K562 (cell line): ENCODE measurements around the gene ARHGAP22. TPM values are rescaled to one million over a fixed set of nuclear protein-coding genes. Genes with fewer than 3 reads are reported as not detected.

Experiments
- ATAC-seq: fragments of 200-7000 bp; cut with Tn5 transposase; 3 replicates; pipeline ENCODE4 v1.9.1; 2020; ENCODE audit warnings: moderate library complexity
- BruUV-seq: library from RNA; stranded (reverse); fragments of 400-500 nt; replicated peaks from 2 replicates; lab custom pipeline; 2021; lab: Mats Ljungman, UMichigan
- CTCF ChIA-PET: fragments of 300-600 bp; formaldehyde crosslinking; extraction: SDS; loops from one replicate; lab custom pipeline; 2021; ENCODE audit warnings: low intra/inter-chr PET ratio; lab: Yijun Ruan, JAX
- POLR2A ChIA-PET: fragments of 300-600, 350-650 bp; sonication (Branson Sonifier 250); formaldehyde crosslinking; extraction: SDS; loops from one replicate; lab custom pipeline; 2021; ENCODE audit warnings: antibody characterized with exemption, inconsistent platforms; lab: Yijun Ruan, JAX
- DNase-seq, 4 experiments: peaks; one replicate each; pipeline versions ENCODE4 v3.0.0 to v3.0.0-alpha.2; 2011 to 2018; ENCODE audit warnings: low spot score in 3 of 4, mixed read lengths in 3 of 4; ENCODE audit errors: extremely low read depth in 1 of 4
- FAIRE-seq: peaks from 2 replicates; lab custom pipeline; 2011; peaks lifted over from hg19 to GRCh38; lab: Jason Lieb, UNC
- H2AFZ ChIP-seq: 2 replicates; pipeline ENCODE4 v1.6.0; 2011; ENCODE audit warnings: low read depth, low read length, control low read depth, inconsistent platforms
- H3K27ac ChIP-seq: fragments of 200-600 bp; 3 replicates; pipeline ENCODE4 v1.8.0; 2011; ENCODE audit warnings: low read depth, mild to moderate bottlenecking, control low read depth, inconsistent platforms, low read length, moderate library complexity, mixed read lengths; ENCODE audit errors: extremely low read depth
- H3K27me3 ChIP-seq, 2 experiments: fragments of 300-600 bp in 1 of 2; 2 replicates in 1 of 2; 3 replicates in 1 of 2; pipeline versions ENCODE4 v1.6.0 to v1.8.0; 2011; ENCODE audit warnings: inconsistent platforms in 2 of 2, low read length in 2 of 2, mild to moderate bottlenecking in 1 of 2, mixed read lengths in 1 of 2, moderate library complexity in 1 of 2; ENCODE audit not compliant: control insufficient read depth in 2 of 2, insufficient read depth in 2 of 2
- H3K36me3 ChIP-seq: fragments of 300-600 bp; 3 replicates; pipeline ENCODE4 v1.8.0; 2011; ENCODE audit warnings: mild to moderate bottlenecking, low read length, inconsistent platforms; ENCODE audit not compliant: control insufficient read depth, insufficient read depth
- H3K4me1 ChIP-seq, 2 experiments: fragments of 200-600 bp in 1 of 2; replicated peaks in 1 of 2; 2 replicates in 1 of 2; 3 replicates in 1 of 2; pipeline versions ENCODE4 v1.5.1 to v1.8.0; 2011; ENCODE audit warnings: inconsistent platforms in 2 of 2, low read length in 2 of 2, mild to moderate bottlenecking in 1 of 2, mixed read lengths in 1 of 2, moderate library complexity in 1 of 2; ENCODE audit not compliant: control insufficient read depth in 2 of 2, insufficient read depth in 2 of 2
- H3K4me2 ChIP-seq: 2 replicates; pipeline ENCODE4 v1.6.1; 2011; ENCODE audit warnings: low read length, control low read depth, inconsistent platforms, mixed read lengths; ENCODE audit not compliant: insufficient read depth
- H3K4me3 ChIP-seq: fragments of 200-600 bp; sonication (generic), shearing (Covaris generic); 2 replicates; pipeline ENCODE4 v1.5.1; 2016; ENCODE audit warnings: control low read depth, inconsistent platforms
- H3K79me2 ChIP-seq: fragments of 200-600 bp; 3 replicates; pipeline ENCODE4 v1.8.0; 2011; ENCODE audit warnings: low read length, inconsistent platforms; ENCODE audit not compliant: control insufficient read depth, insufficient read depth
- H3K9ac ChIP-seq, 2 experiments: 2 replicates each; pipeline versions ENCODE4 v1.6.0 to v1.6.1; 2011; ENCODE audit warnings: low read depth in 2 of 2, low read length in 2 of 2, control low read depth in 1 of 2, inconsistent platforms in 1 of 2, mild to moderate bottlenecking in 1 of 2, mixed read lengths in 1 of 2; ENCODE audit not compliant: insufficient read depth in 1 of 2
- H3K9me1 ChIP-seq: one replicate; pipeline ENCODE4 v1.6.0; 2011; ENCODE audit warnings: inconsistent platforms, mild to moderate bottlenecking, low read length, moderate library complexity; ENCODE audit not compliant: control insufficient read depth, insufficient read depth
- H3K9me3 ChIP-seq: replicated peaks from 2 replicates; pipeline ENCODE4 v1.5.1; 2011; ENCODE audit warnings: low read depth, low read length, inconsistent platforms; ENCODE audit not compliant: control insufficient read depth, insufficient read depth
- H4K20me1 ChIP-seq: replicated peaks from 2 replicates; pipeline ENCODE4 v1.6.1; 2011; ENCODE audit warnings: low read length, inconsistent platforms, mixed read lengths; ENCODE audit not compliant: control insufficient read depth, insufficient read depth
- BRF1 ChIP-seq: IDR thresholded peaks from 3 replicates; pipeline ENCODE4 v1.6.1; 2011; ENCODE audit warnings: borderline replicate concordance, mild to moderate bottlenecking; ENCODE audit not compliant: insufficient read length; ENCODE audit errors: extremely low read depth
- C11orf30 ChIP-seq: fragments of 450-650 bp; IDR thresholded peaks from 2 replicates; pipeline ENCODE4 v1.6.1; 2016; ENCODE audit warnings: low read depth, mild to moderate bottlenecking
- COPS2 ChIP-seq: fragments of 450-650 bp; conservative IDR thresholded peaks from 2 replicates; pipeline ENCODE4 v1.6.1; 2016; ENCODE audit warnings: mild to moderate bottlenecking, moderate library complexity
- EP400 ChIP-seq: fragments of 450-650 bp; IDR thresholded peaks from 2 replicates; pipeline ENCODE4 v1.6.1; 2017; ENCODE audit warnings: antibody characterized with exemption, mild to moderate bottlenecking, moderate library complexity
- GATA2 ChIP-seq: sonication (generic); formaldehyde crosslinking; IDR thresholded peaks from 2 replicates; pipeline ENCODE4 v1.4.0; 2020; ENCODE audit warnings: mild to moderate bottlenecking, missing genetic modification reagents
- MAFF ChIP-seq: IDR thresholded peaks from 2 replicates; pipeline ENCODE4 v1.6.1; 2012; ENCODE audit warnings: low read length, improper control_type of control experiment
- MAFG ChIP-seq: fragments of 450-650 bp; conservative IDR thresholded peaks from 2 replicates; pipeline ENCODE4 v1.6.1; 2016; ENCODE audit warnings: missing genetic modification characterization, missing compliant biosample characterization
- MAFK ChIP-seq: IDR thresholded peaks from 2 replicates; pipeline ENCODE4 v1.6.1; 2011; ENCODE audit warnings: low read length, improper control_type of control experiment
- NFE2 ChIP-seq: IDR thresholded peaks from 2 replicates; pipeline ENCODE4 v1.6.1; 2014; ENCODE audit warnings: antibody characterized with exemption, low read depth
- NFE2L1 ChIP-seq: fragments of 450-650 bp; IDR thresholded peaks from 2 replicates; pipeline ENCODE4 v1.6.1; 2016; ENCODE audit warnings: missing genetic modification characterization, low read depth, mild to moderate bottlenecking, missing compliant biosample characterization, moderate library complexity, borderline replicate concordance
- NONO ChIP-seq, 2 experiments: fragments of 200-400 bp in 1 of 2; fragments of 450-650 bp in 1 of 2; formaldehyde crosslinking in 1 of 2; IDR thresholded peaks; 2 replicates each; pipeline ENCODE4 v1.6.1; 2017; ENCODE audit warnings: low read depth in 2 of 2, mild to moderate bottlenecking in 2 of 2, moderate library complexity in 2 of 2, low read length in 1 of 2
- SLC30A9 ChIP-seq: fragments of 250-450 bp; sonication (Bioruptor Pico); IDR thresholded peaks from 2 replicates; pipeline ENCODE4 v1.8.0; 2022; ENCODE audit warnings: mild to moderate bottlenecking, moderate library complexity
- TRIM24 ChIP-seq, 2 experiments: fragments of 450-650 bp; IDR thresholded peaks; 2 replicates each; pipeline ENCODE4 v1.6.1; 2016
- USF1 ChIP-seq: sonication (generic); formaldehyde crosslinking; IDR thresholded peaks from 2 replicates; pipeline ENCODE4 v1.9.0; 2022; ENCODE audit warnings: mild to moderate bottlenecking, missing genetic modification reagents
- ZFP30 ChIP-seq: fragments of 250-450 bp; sonication (Bioruptor Pico); IDR thresholded peaks from 2 replicates; pipeline ENCODE4 v1.8.0; 2022; ENCODE audit warnings: moderate library complexity, mild to moderate bottlenecking, inconsistent platforms, borderline replicate concordance
- ZNF316 ChIP-seq: fragments of 450-650 bp; IDR thresholded peaks from 2 replicates; pipeline ENCODE4 v1.6.1; 2016
- ZNF431 ChIP-seq: sonication (generic); formaldehyde crosslinking; IDR thresholded peaks from 2 replicates; pipeline ENCODE4 v1.8.0; 2022; ENCODE audit warnings: mild to moderate bottlenecking, missing genetic modification reagents
- ZNF717 ChIP-seq: fragments of 250-450 bp; sonication (Bioruptor Pico); IDR thresholded peaks from 2 replicates; pipeline ENCODE4 v1.5.0; 2021
- WGBS: fragments of 100-300 bp; shearing (Covaris generic); methylation state at CpG from one replicate; pipeline ENCODE4 v1.1.6; 2016; ENCODE audit warnings: low coverage, mixed read lengths; ENCODE audit not compliant: insufficient coverage; ENCODE audit errors: missing lambda C conversion rate; 5-methylcytosine and 5-hydroxymethylcytosine counted together
- in situ Hi-C: fragments of 300-500 bp; cut with MboI; formaldehyde crosslinking; loops from 4 replicates; pipeline ENCODE4 v1.15.0; 2018; ENCODE audit warnings: inconsistent platforms, mixed read lengths
- intact Hi-C: fragments of 100-400 bp; cut with micrococcal nuclease; formaldehyde crosslinking; loops from 2 replicates; pipeline ENCODE4 v1.14.2; 2022
- polyA plus RNA-seq, 8 experiments: library from polyadenylated mRNA; depleted of rRNA in 4 of 8; stranded (reverse) in 5 of 8; unstranded in 3 of 8; fragments of >200 nt; fragmentation: Nextera tagmentation in 2 of 8; fragmentation: Illumina TruSeq in 1 of 8; extraction: Ambion mirVana in 2 of 8; extraction: Trizol in 1 of 8; gene quantifications; 2 replicates each; pipeline versions ENCODE4 v1.2.1 to v1.2.3, GENCODE V29; 2011 to 2014; ENCODE audit warnings: inconsistent platforms in 1 of 8, missing spikeins in 1 of 8
- total RNA-seq, 7 experiments: library from RNA; depleted of rRNA in 6 of 7; stranded (reverse); fragments of >200 nt in 6 of 7; fragmentation: Illumina TruSeq in 2 of 7; extraction: Trizol in 2 of 7; gene quantifications; 2 replicates each; pipeline versions ENCODE4 v1.2.1 to v1.2.3, GENCODE V29; 2011 to 2021; ENCODE audit warnings: low replicate concordance in 1 of 7
- TF ChIP-seq, protein P1 (sequence below), 2 experiments: IDR thresholded peaks; 2 replicates each; pipeline ENCODE4 v1.6.1; 2012; ENCODE audit warnings: improper control_type of control experiment in 2 of 2, low read depth in 2 of 2, low read length in 2 of 2, borderline replicate concordance in 1 of 2
- TF ChIP-seq, protein P2 (sequence below), 2 experiments: fragments of 450-650 bp in 1 of 2; sonication (generic) in 1 of 2; formaldehyde crosslinking in 1 of 2; IDR thresholded peaks in 1 of 2; conservative IDR thresholded peaks in 1 of 2; 2 replicates each; pipeline versions ENCODE4 v1.6.1 to v1.8.1; 2016 to 2023; ENCODE audit warnings: mild to moderate bottlenecking in 2 of 2, moderate library complexity in 2 of 2, inconsistent platforms in 1 of 2, missing genetic modification reagents in 1 of 2

ARHGAP22 gene
- total and polyA plus RNA-seq, 9 of the 15 experiments (the other 6 are each of a cell fraction or from before 2014, with no cell fraction given) = 1.3 to 28.1 (median 12.7) TPM

- H3K9me1 ChIP-seq = no peaks in the 10 kb centered on the region
- H3K9me3 ChIP-seq = peaks cover 4% of the 10 kb centered on the region
- H3K4me2 ChIP-seq = no peak overlapping the region
- no peak for FAIRE-seq
- no peak for DNase-seq
- WGBS = 87% methylated on average over 6 of the region's 6 CpGs
- no peaks in the 10 kb centered on the region for H3K27me3 ChIP-seq
- no peak for TF ChIP-seq USF1 (CRISPR knock-in tag)
- no peak for TF ChIP-seq ZNF717 (CRISPR knock-in tag)
- peak; percentile 94 for TF ChIP-seq ZNF316
- TF ChIP-seq MAFG (tag) = peak; percentile 61
- no peak for TF ChIP-seq BRF1
- peak; percentile 59; the same call in 1 of the 2 replicates for TF ChIP-seq NFE2L1 (tag)
- no peak for TF ChIP-seq NONO (IDR thresholded peaks at IDR 0.05; ENCODE audit: low read depth in 2 of 2, low read length in 1 of 2)
- TF ChIP-seq NFE2 = peak; percentile 76
- TF ChIP-seq COPS2 = no peak
- 0 out of 2 replicates have a peak, but pooled peaks have one; percentile 14 for TF ChIP-seq MAFF
- peak; percentile 39; the same call in 1 of the 2 replicates for TF ChIP-seq MAFK
- no peak for TF ChIP-seq TRIM24 (IDR thresholded peaks at IDR 0.05)
- no peak for TF ChIP-seq SLC30A9 (CRISPR knock-in tag)
- TF ChIP-seq, protein P1, sequence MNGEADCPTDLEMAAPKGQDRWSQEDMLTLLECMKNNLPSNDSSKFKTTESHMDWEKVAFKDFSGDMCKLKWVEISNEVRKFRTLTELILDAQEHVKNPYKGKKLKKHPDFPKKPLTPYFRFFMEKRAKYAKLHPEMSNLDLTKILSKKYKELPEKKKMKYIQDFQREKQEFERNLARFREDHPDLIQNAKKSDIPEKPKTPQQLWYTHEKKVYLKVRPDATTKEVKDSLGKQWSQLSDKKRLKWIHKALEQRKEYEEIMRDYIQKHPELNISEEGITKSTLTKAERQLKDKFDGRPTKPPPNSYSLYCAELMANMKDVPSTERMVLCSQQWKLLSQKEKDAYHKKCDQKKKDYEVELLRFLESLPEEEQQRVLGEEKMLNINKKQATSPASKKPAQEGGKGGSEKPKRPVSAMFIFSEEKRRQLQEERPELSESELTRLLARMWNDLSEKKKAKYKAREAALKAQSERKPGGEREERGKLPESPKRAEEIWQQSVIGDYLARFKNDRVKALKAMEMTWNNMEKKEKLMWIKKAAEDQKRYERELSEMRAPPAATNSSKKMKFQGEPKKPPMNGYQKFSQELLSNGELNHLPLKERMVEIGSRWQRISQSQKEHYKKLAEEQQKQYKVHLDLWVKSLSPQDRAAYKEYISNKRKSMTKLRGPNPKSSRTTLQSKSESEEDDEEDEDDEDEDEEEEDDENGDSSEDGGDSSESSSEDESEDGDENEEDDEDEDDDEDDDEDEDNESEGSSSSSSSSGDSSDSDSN (IDR thresholded peaks at IDR 0.05; ENCODE audit: borderline replicate concordance in 1 of 2, low read depth in 2 of 2, low read length in 2 of 2) = no peak
- TF ChIP-seq GATA2 = no peak
- peak; percentile 78 for TF ChIP-seq C11orf30
- TF ChIP-seq EP400 = no peak
- TF ChIP-seq, protein P2, sequence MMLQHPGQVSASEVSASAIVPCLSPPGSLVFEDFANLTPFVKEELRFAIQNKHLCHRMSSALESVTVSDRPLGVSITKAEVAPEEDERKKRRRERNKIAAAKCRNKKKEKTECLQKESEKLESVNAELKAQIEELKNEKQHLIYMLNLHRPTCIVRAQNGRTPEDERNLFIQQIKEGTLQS (IDR thresholded peaks at IDR 0.05) = no peak
- TF ChIP-seq, protein P2 (CRISPR knock-in tag; conservative IDR thresholded peaks at IDR 0.05) = no peak
- TF ChIP-seq ZFP30 = no peak
- no peak for TF ChIP-seq ZNF431 (CRISPR knock-in tag)
- no peak overlapping the region for H2AFZ ChIP-seq
- H3K27ac ChIP-seq = no peak overlapping the region
- ChIA-PET POLR2A (no interaction called here), CTCF (no interaction called here)
- H3K79me2 ChIP-seq = 0 out of 3 replicates have a peak, but pooled peaks cover 4% of the 10 kb centered on the region
- BruUV-seq = no TSS peak
- intact Hi-C loops = no loop called here
- H4K20me1 ChIP-seq = no peaks in the 10 kb centered on the region
- in situ Hi-C loops = no loop called here
- ATAC-seq = no peak
- H3K9ac ChIP-seq = no peak overlapping the region
- peaks cover 0 to 15% of the 10 kb centered on the region in 2 experiments for H3K4me1 ChIP-seq
- H3K36me3 ChIP-seq = peaks cover 49% of the 10 kb centered on the region
- no peak overlapping the region for H3K4me3 ChIP-seq
These were observed 194.4 kb downstream of the ARHGAP22 start for GRCh38 chr10:48410503-48410902.
